CD4-positive, alpha-beta T cell (primary cell): ENCODE results near the gene NCR3LG1. TPM values are rescaled to one million over a fixed set of nuclear protein-coding genes. Genes with fewer than 3 reads are reported as not detected.
A peak's percentile ranks its signal among the peaks of the same experiment; 100 is the strongest.

Experiments used
- ATAC-seq: fragments of 200-7000 bp; cut with Tn5 transposase; one replicate; pipeline ENCODE4 v1.10.0; 2022; ENCODE audit warnings: mild to moderate bottlenecking; ENCODE audit not compliant: poor library complexity
- CTCF ChIA-PET: fragments of 350-600 bp; sonication (Branson Sonifier 250); formaldehyde crosslinking; loops from one replicate; lab custom pipeline; 2021; ENCODE audit warnings: antibody characterized with exemption, inconsistent platforms; lab: Charles Lee
- POLR2A ChIA-PET: fragments of 350-600 bp; sonication (Branson Sonifier 250); formaldehyde crosslinking; loops from one replicate; lab custom pipeline; 2021; ENCODE audit warnings: antibody characterized with exemption, inconsistent platforms; lab: Charles Lee
- DNase-seq, 14 experiments: peaks; one replicate each; pipeline ENCODE4 v3.0.0-alpha.2; 2013 to 2020; ENCODE audit warnings: mixed read lengths in 2 of 14
- H3K27ac ChIP-seq, 2 donors: one replicate each; pipeline versions ENCODE4 v1.5.1 to v1.7.0; 2013; ENCODE audit warnings: low read length in 2 of 2, low read depth in 1 of 2, mild to moderate bottlenecking in 1 of 2
- H3K27me3 ChIP-seq, 2 experiments: 1 replicate in 1 of 2; 2 replicates in 1 of 2; pipeline versions ENCODE4 v1.6.1 to v1.7.0; 2013; ENCODE audit warnings: low read length in 2 of 2, control low read depth in 1 of 2, mild to moderate bottlenecking in 1 of 2, moderate library complexity in 1 of 2; ENCODE audit not compliant: insufficient read depth in 2 of 2, control insufficient read depth in 1 of 2
- H3K36me3 ChIP-seq: one replicate; pipeline ENCODE4 v1.6.1; 2013; ENCODE audit warnings: low read length, control low read depth; ENCODE audit not compliant: insufficient read depth
- H3K4me1 ChIP-seq: one replicate; pipeline ENCODE4 v1.6.1; 2013; ENCODE audit warnings: low read length, control low read depth; ENCODE audit not compliant: insufficient read depth
- H3K4me3 ChIP-seq: one replicate; pipeline ENCODE4 v1.5.1; 2013; ENCODE audit warnings: mild to moderate bottlenecking, low read length, moderate library complexity
- H3K9me3 ChIP-seq, 2 experiments: 1 replicate in 1 of 2; 2 replicates in 1 of 2; pipeline versions ENCODE4 v1.6.1 to v1.7.0; 2013; ENCODE audit warnings: low read length in 2 of 2, mild to moderate bottlenecking in 2 of 2, control low read depth in 1 of 2, moderate library complexity in 1 of 2; ENCODE audit not compliant: control insufficient read depth in 1 of 2, insufficient read depth in 1 of 2
- H3K27ac Mint-ChIP-seq: one replicate; pipeline ENCODE4 v1.8.0; 2020; ENCODE audit warnings: mixed read lengths
- H3K27me3 Mint-ChIP-seq: one replicate; pipeline ENCODE4 v1.8.0; 2021; ENCODE audit warnings: mixed read lengths
- H3K36me3 Mint-ChIP-seq: one replicate; pipeline ENCODE4 v1.8.0; 2021; ENCODE audit warnings: low read depth, mixed read lengths
- H3K4me1 Mint-ChIP-seq: one replicate; pipeline ENCODE4 v1.8.0; 2021; ENCODE audit warnings: low read depth, mixed read lengths
- H3K4me3 Mint-ChIP-seq: one replicate; pipeline ENCODE4 v1.8.0; 2020; ENCODE audit warnings: mild to moderate bottlenecking, mixed read lengths
- H3K9me3 Mint-ChIP-seq: one replicate; pipeline ENCODE4 v1.8.0; 2020; ENCODE audit warnings: mixed read lengths
- CTCF ChIP-seq: fragments of 200-600 bp; IDR thresholded peaks from one replicate; pipeline ENCODE4 v1.8.0; 2022; ENCODE audit warnings: antibody characterized with exemption, mild to moderate bottlenecking
- intact Hi-C, 2 experiments: fragments of 100-400 bp; cut with DNase I in 1 of 2; cut with micrococcal nuclease in 1 of 2; formaldehyde crosslinking; loops; one replicate each; pipeline versions ENCODE4 v1.15.1 to v1.9.0; 2023 to 2025; cut with DNase I, micrococcal nuclease
- total RNA-seq, 174 experiments: library from RNA in 2 of 174; stranded (reverse) in 2 of 174; gene quantifications; one replicate each; pipeline ENCODE4 v1.2.3 and lab custom pipeline; 2021 to 2026

NCR3LG1 gene
- total RNA-seq, 2 experiments from 2014 or later: 2.2 to 2.4 TPM

DNA sequence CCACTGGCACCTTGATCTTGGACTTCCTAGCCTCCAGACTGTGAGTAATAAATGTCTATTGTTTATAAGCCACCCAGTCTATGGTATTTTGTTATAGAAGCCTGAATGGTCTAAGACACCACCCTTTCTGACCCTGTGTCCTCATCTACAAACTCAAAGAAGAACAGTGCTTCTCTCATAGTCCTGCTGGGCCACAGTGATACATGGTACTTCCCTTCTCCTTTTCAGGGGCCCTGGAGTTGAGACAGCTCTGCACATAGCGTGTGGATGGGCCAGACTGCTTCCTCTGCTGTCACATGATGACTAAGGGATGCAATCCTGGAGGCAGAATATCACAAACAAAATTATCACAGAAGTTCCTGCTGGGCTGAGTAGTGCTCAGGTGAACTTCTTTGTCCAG is 31.9 kb downstream of the NCR3LG1 start:
- H3K27ac Mint-ChIP-seq: no peak overlapping the region
- Histone ChIP-seq H3K9me3 (no peaks in the 10 kb centered on the region), H3K27me3 (no peaks in the 10 kb centered on the region), H3K36me3 (no peaks in the 10 kb centered on the region), H3K4me1 (peaks cover 6% of the 10 kb centered on the region), H3K27ac (no peak overlapping the region), H3K4me3 (no peak overlapping the region)
- no peak for TF ChIP-seq CTCF
- intact Hi-C loops: loop anchor here in 1 of 2 experiments (5.0 kb wide), 1 partner anchor 446 kb away; no protein-coding TSS in a partner anchor
- no peaks in the 10 kb centered on the region for H3K9me3 Mint-ChIP-seq
- H3K36me3 Mint-ChIP-seq: no peaks in the 10 kb centered on the region
- CTCF ChIA-PET: interaction anchor here (1.0 to 2.2 kb wide), 7 partner anchors 9 to 153 kb away, joined by 3 to 13 read pairs (median 8); no protein-coding TSS in a partner anchor
- DNase-seq (peak in 2 of 14 experiments; percentile 55 to 69), ATAC-seq (peak; percentile 19)
- POLR2A ChIA-PET: interaction anchor here (1.0 to 1.9 kb wide), 2 partner anchors 107 to 145 kb away, joined by 3 to 6 read pairs; partner anchors contain the start of gene NUCB2
- H3K4me1 Mint-ChIP-seq: no peaks in the 10 kb centered on the region
- H3K4me3 Mint-ChIP-seq: no peak overlapping the region
- no peaks in the 10 kb centered on the region for H3K27me3 Mint-ChIP-seq

DNA sequence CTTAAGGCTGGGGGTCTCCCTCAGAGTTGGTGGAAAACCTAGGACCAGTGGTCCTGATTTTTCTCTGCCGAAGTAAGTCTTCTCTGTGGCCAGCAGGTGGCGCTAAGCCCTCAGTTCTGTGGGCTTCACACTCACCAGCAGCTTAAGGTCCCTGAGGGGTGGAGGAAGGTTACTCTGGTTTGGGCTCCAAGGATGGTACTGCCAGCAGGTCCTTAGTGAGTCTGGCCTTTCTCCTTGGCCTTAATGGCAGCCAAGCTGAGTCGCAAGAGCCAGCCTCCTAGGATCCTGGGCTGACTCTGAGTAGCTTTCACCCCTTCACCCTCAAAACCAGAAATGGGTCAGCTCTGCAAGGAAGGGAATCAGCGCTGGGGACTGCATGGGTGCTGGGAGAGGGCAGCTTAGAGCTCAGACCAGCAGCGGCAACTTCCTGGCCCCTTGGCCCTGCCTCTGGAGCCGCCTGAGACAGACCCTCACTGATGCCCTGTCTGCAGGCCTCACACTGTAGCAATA is 32.5 kb downstream of the NCR3LG1 start:
- H3K27me3 ChIP-seq: no peaks in the 10 kb centered on the region
- no peaks in the 10 kb centered on the region for H3K36me3 ChIP-seq
- no peaks in the 10 kb centered on the region for H3K9me3 ChIP-seq
- ChIA-PET CTCF (interaction anchor here (0.6 to 2.2 kb wide), 13 partner anchors 9 to 182 kb away, joined by 3 to 13 read pairs (median 6); partner anchors contain the start of gene NUCB2), POLR2A (interaction anchor here (1.0 to 1.9 kb wide), 2 partner anchors 108 to 144 kb away, joined by 3 to 6 read pairs; partner anchors contain the start of gene NUCB2)
- no peak overlapping the region for H3K4me3 ChIP-seq
- peak; percentile 88 for TF ChIP-seq CTCF
- Mint-ChIP-seq H3K36me3 (no peaks in the 10 kb centered on the region), H3K27ac (no peak overlapping the region), H3K4me3 (no peak overlapping the region), H3K27me3 (no peaks in the 10 kb centered on the region), H3K9me3 (no peaks in the 10 kb centered on the region), H3K4me1 (no peaks in the 10 kb centered on the region)
- ATAC-seq: peak; percentile 65
- intact Hi-C loops: loop anchor here (1.0 to 5.0 kb wide), 3 partner anchors 120 to 447 kb away; no protein-coding TSS in a partner anchor
- no peak overlapping the region for H3K27ac ChIP-seq
- peaks cover 10% of the 10 kb centered on the region for H3K4me1 ChIP-seq
- peak; percentile 65 to 90 (median 74) for DNase-seq

- POLR2A ChIA-PET: no interaction called here
- intact Hi-C loops: loop anchor here in 1 of 2 experiments (5.0 kb wide), 1 partner anchor 108 kb away; the partner anchor contains the start of gene NUCB2
- no peaks in the 10 kb centered on the region for H3K36me3 ChIP-seq
These were observed 33.9 kb downstream of the NCR3LG1 start for GRCh38 chr11:17385492-17385891.

More at GRCh38 chr11:17385492-17385891, 33.9 kb downstream of the NCR3LG1 start:
- Mint-ChIP-seq H3K9me3 (no peaks in the 10 kb centered on the region), H3K36me3 (no peaks in the 10 kb centered on the region), H3K4me3 (no peak overlapping the region), H3K4me1 (no peaks in the 10 kb centered on the region), H3K27me3 (no peaks in the 10 kb centered on the region), H3K27ac (no peak overlapping the region)
- H3K27ac ChIP-seq: no peak overlapping the region
- H3K4me3 ChIP-seq: no peak overlapping the region
- no peak for TF ChIP-seq CTCF
- DNase-seq (no peak), ATAC-seq (no peak)
- CTCF ChIA-PET: interaction anchor here (2.0 to 2.1 kb wide), 2 partner anchors 31 to 142 kb away, joined by 10 to 11 read pairs; no protein-coding TSS in a partner anchor
- no peaks in the 10 kb centered on the region for H3K9me3 ChIP-seq
- H3K27me3 ChIP-seq: no peaks in the 10 kb centered on the region
- peaks cover 19% of the 10 kb centered on the region for H3K4me1 ChIP-seq
